HG02763 (cell line): ENCODE data around the gene UBE2F.

Experiments used
- ATAC-seq: cut with Tn5 transposase; IDR thresholded peaks from one replicate; pipeline ENCODE4 v1.9.1; 2021; ENCODE audit warnings: mild to moderate bottlenecking, moderate library complexity; ENCODE audit not compliant: unreplicated experiment

The UBE2F gene

GRCh38 chr2:238069021-238069709 lies 102.4 kb downstream of the UBE2F start:
- no peak for ATAC-seq

GRCh38 chr2:238069877-238070276 lies 103.1 kb downstream of the UBE2F start:
- ATAC-seq = no peak

- ATAC-seq = no peak
These were observed 108.6 kb downstream of the UBE2F start for GRCh38 chr2:238075397-238075796.

- no peak for ATAC-seq
These were observed 110.5 kb downstream of the UBE2F start for GRCh38 chr2:238077292-238077691.

- no peak for ATAC-seq
These were observed 113.1 kb downstream of the UBE2F start for GRCh38 chr2:238079874-238080327.

- no peak for ATAC-seq
These were observed 113.7 kb downstream of the UBE2F start for GRCh38 chr2:238080518-238080917.

- no peak for ATAC-seq
These were observed 114.3 kb downstream of the UBE2F start for GRCh38 chr2:238081150-238081549.

- no peak for ATAC-seq
These were observed 114.7 kb downstream of the UBE2F start for GRCh38 chr2:238081561-238081960.

GRCh38 chr2:238082151-238082550 lies 115.3 kb downstream of the UBE2F start:
- ATAC-seq = no peak

GRCh38 chr2:238082827-238083226 lies 116.0 kb downstream of the UBE2F start:
- ATAC-seq = no peak

GRCh38 chr2:238083919-238084318 lies 117.1 kb downstream of the UBE2F start:
- no peak for ATAC-seq

GRCh38 chr2:238084761-238085160 lies 117.9 kb downstream of the UBE2F start:
- no peak for ATAC-seq

GRCh38 chr2:238085899-238086298 lies 119.1 kb downstream of the UBE2F start:
- no peak for ATAC-seq

- no peak for ATAC-seq
These were observed 120.4 kb downstream of the UBE2F start for GRCh38 chr2:238087211-238087610.

- no peak for ATAC-seq
These were observed 124.1 kb downstream of the UBE2F start for GRCh38 chr2:238090887-238091286.

GRCh38 chr2:238091436-238092060 lies 124.7 kb downstream of the UBE2F start:
- ATAC-seq = no peak
